Tibial nerve (tissue), 3 donors: ENCODE results near the gene KIAA0232.

Source experiments
- POLR2A ChIP-seq, 2 donors: fragments of 450-650 bp; IDR thresholded peaks; one replicate each; pipeline ENCODE4 v1.6.1; 2017; ENCODE audit warnings: antibody characterized with exemption in 2 of 2, mild to moderate bottlenecking in 2 of 2, moderate library complexity in 2 of 2
- TF ChIP-seq, protein P1 (sequence below), 5 experiments: fragments of 200-600 bp in 3 of 5; fragments of 450-650 bp in 2 of 5; sonication (generic) in 3 of 5; IDR thresholded peaks; one replicate each; pipeline ENCODE4 v1.5.1; 2016 to 2019; ENCODE audit warnings: antibody characterized with exemption in 5 of 5, mild to moderate bottlenecking in 3 of 5, moderate library complexity in 2 of 5

GRCh38 chr4:6824772-6825402 lies 42.4 kb downstream of the KIAA0232 start:
- TF ChIP-seq, protein P1, sequence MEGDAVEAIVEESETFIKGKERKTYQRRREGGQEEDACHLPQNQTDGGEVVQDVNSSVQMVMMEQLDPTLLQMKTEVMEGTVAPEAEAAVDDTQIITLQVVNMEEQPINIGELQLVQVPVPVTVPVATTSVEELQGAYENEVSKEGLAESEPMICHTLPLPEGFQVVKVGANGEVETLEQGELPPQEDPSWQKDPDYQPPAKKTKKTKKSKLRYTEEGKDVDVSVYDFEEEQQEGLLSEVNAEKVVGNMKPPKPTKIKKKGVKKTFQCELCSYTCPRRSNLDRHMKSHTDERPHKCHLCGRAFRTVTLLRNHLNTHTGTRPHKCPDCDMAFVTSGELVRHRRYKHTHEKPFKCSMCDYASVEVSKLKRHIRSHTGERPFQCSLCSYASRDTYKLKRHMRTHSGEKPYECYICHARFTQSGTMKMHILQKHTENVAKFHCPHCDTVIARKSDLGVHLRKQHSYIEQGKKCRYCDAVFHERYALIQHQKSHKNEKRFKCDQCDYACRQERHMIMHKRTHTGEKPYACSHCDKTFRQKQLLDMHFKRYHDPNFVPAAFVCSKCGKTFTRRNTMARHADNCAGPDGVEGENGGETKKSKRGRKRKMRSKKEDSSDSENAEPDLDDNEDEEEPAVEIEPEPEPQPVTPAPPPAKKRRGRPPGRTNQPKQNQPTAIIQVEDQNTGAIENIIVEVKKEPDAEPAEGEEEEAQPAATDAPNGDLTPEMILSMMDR (IDR thresholded peaks at IDR 0.05) = no peak
- TF ChIP-seq POLR2A (IDR thresholded peaks at IDR 0.05) = no peak
